H9 (cell line): ENCODE measurements around the gene PLCL1. TPM values are rescaled to one million over a fixed set of nuclear protein-coding genes. Genes with fewer than 3 reads are reported as not detected.

Experiments
- DNase-seq: peaks from one replicate; pipeline ENCODE4 v3.0.0-alpha.2; 2017
- H2AFZ ChIP-seq: one replicate; pipeline ENCODE4 v1.6.1; 2013; ENCODE audit warnings: mild to moderate bottlenecking, low read length, control low read depth, moderate library complexity
- H2AK5ac ChIP-seq: 2 replicates; pipeline ENCODE4 v1.6.1; 2013; ENCODE audit warnings: low read length, control low read depth, mixed read lengths; ENCODE audit not compliant: insufficient read length
- H2BK120ac ChIP-seq: one replicate; pipeline ENCODE4 v1.6.1; 2013; ENCODE audit warnings: low read depth, mild to moderate bottlenecking, low read length, control low read depth, inconsistent platforms; ENCODE audit not compliant: poor library complexity, severe bottlenecking
- H2BK12ac ChIP-seq: 2 replicates; pipeline ENCODE4 v1.6.1; 2013; ENCODE audit warnings: low read length, control low read depth, mixed read lengths, low read depth; ENCODE audit not compliant: insufficient read length
- H2BK15ac ChIP-seq: 2 replicates; pipeline ENCODE4 v1.6.1; 2013; ENCODE audit warnings: low read depth, low read length, control low read depth
- H2BK20ac ChIP-seq: one replicate; pipeline ENCODE4 v1.6.1; 2013; ENCODE audit warnings: low read depth, mild to moderate bottlenecking, low read length, control low read depth, inconsistent platforms; ENCODE audit not compliant: poor library complexity, severe bottlenecking
- H2BK5ac ChIP-seq: 2 replicates; pipeline ENCODE4 v1.6.1; 2013; ENCODE audit warnings: low read length, control low read depth, mixed read lengths; ENCODE audit not compliant: insufficient read length
- H3K14ac ChIP-seq: 2 replicates; pipeline ENCODE4 v1.6.1; 2013; ENCODE audit warnings: low read length, control low read depth; ENCODE audit not compliant: insufficient read depth
- H3K18ac ChIP-seq: 2 replicates; pipeline ENCODE4 v1.6.1; 2013; ENCODE audit warnings: low read depth, mild to moderate bottlenecking, mixed read lengths, low read length, control low read depth; ENCODE audit not compliant: insufficient read length
- H3K23ac ChIP-seq: 2 replicates; pipeline ENCODE4 v1.6.1; 2013; ENCODE audit warnings: low read length, control low read depth, mixed read lengths, low read depth; ENCODE audit not compliant: insufficient read length
- H3K23me2 ChIP-seq: 2 replicates; pipeline ENCODE4 v1.6.1; 2013; ENCODE audit warnings: low read depth, mild to moderate bottlenecking, mixed read lengths, low read length, control low read depth; ENCODE audit not compliant: insufficient read length, poor library complexity, severe bottlenecking
- H3K27ac ChIP-seq: 2 replicates; pipeline ENCODE4 v1.5.1; 2013; ENCODE audit warnings: low read length, control low read depth, mixed read lengths, low read depth; ENCODE audit not compliant: insufficient read length
- H3K27me3 ChIP-seq: 2 replicates; pipeline ENCODE4 v1.6.1; 2013; ENCODE audit warnings: low read length, control low read depth, inconsistent platforms; ENCODE audit not compliant: insufficient read depth
- H3K4ac ChIP-seq: 2 replicates; pipeline ENCODE4 v1.6.1; 2013; ENCODE audit warnings: low read depth, mild to moderate bottlenecking, control low read depth, inconsistent platforms, low read length, moderate library complexity
- H3K4me1 ChIP-seq: 2 replicates; pipeline ENCODE4 v1.6.1; 2013; ENCODE audit warnings: low read length, control low read depth, inconsistent platforms; ENCODE audit not compliant: insufficient read depth
- H3K4me2 ChIP-seq: 2 replicates; pipeline ENCODE4 v1.6.1; 2013; ENCODE audit warnings: low read length, control low read depth, mixed read lengths; ENCODE audit not compliant: insufficient read length, insufficient read depth
- H3K56ac ChIP-seq: 2 replicates; pipeline ENCODE4 v1.6.1; 2013; ENCODE audit warnings: low read depth, mild to moderate bottlenecking, mixed read lengths, low read length, control low read depth; ENCODE audit not compliant: insufficient read length
- H3K79me1 ChIP-seq: 2 replicates; pipeline ENCODE4 v1.6.1; 2013; ENCODE audit warnings: low read depth, mild to moderate bottlenecking, moderate library complexity, low read length, control low read depth, inconsistent platforms; ENCODE audit not compliant: insufficient read depth, poor library complexity, severe bottlenecking
- H3K79me2 ChIP-seq: 2 replicates; pipeline ENCODE4 v1.6.1; 2013; ENCODE audit warnings: low read length, control low read depth, inconsistent platforms; ENCODE audit not compliant: insufficient read depth
- H3K9ac ChIP-seq: 2 replicates; pipeline ENCODE4 v1.6.1; 2013; ENCODE audit warnings: low read length, control low read depth, mixed read lengths; ENCODE audit not compliant: insufficient read length; ENCODE audit errors: extremely low read depth
- H3K9me3 ChIP-seq: one replicate; pipeline ENCODE4 v1.6.1; 2013; ENCODE audit warnings: low read depth, low read length, inconsistent platforms; ENCODE audit not compliant: control insufficient read depth
- H3T11ph ChIP-seq: one replicate; pipeline ENCODE4 v1.6.1; 2013; ENCODE audit warnings: mild to moderate bottlenecking, low read length, control low read depth, inconsistent platforms
- H4K20me1 ChIP-seq: one replicate; pipeline ENCODE4 v1.6.1; 2013; ENCODE audit not compliant: control insufficient read depth, insufficient read length, insufficient read depth
- H4K5ac ChIP-seq: 2 replicates; pipeline ENCODE4 v1.6.1; 2013; ENCODE audit warnings: low read depth, mild to moderate bottlenecking, mixed read lengths, low read length, control low read depth; ENCODE audit not compliant: insufficient read length
- H4K8ac ChIP-seq: replicated peaks from 2 replicates; pipeline ENCODE4 v1.6.1; 2013; ENCODE audit warnings: low read length, control low read depth, mixed read lengths, low read depth; ENCODE audit not compliant: insufficient read length
- H4K91ac ChIP-seq: 2 replicates; pipeline ENCODE4 v1.6.1; 2013; ENCODE audit warnings: low read depth, mild to moderate bottlenecking, moderate library complexity, mixed read lengths, low read length, control low read depth; ENCODE audit not compliant: insufficient read length
- H3K27ac Mint-ChIP-seq, 3 experiments: 2 replicates in 2 of 3; 3 replicates in 1 of 3; pipeline ENCODE4 v1.8.0; 2020 to 2021; ENCODE audit warnings: mixed read lengths in 3 of 3, mild to moderate bottlenecking in 1 of 3, moderate library complexity in 1 of 3
- H3K27me3 Mint-ChIP-seq: 2 replicates; pipeline ENCODE4 v1.8.0; 2021; ENCODE audit warnings: low read depth, mild to moderate bottlenecking, moderate library complexity, mixed read lengths
- H3K36me3 Mint-ChIP-seq, 3 experiments: 2 replicates in 2 of 3; 3 replicates in 1 of 3; pipeline ENCODE4 v1.8.0; 2020 to 2021; ENCODE audit warnings: low read depth in 3 of 3, mixed read lengths in 3 of 3; ENCODE audit not compliant: insufficient read depth in 1 of 3
- H3K4me1 Mint-ChIP-seq, 2 experiments: 2 replicates each; pipeline ENCODE4 v1.8.0; 2020; ENCODE audit warnings: mixed read lengths in 2 of 2
- H3K4me3 Mint-ChIP-seq, 2 experiments: 2 replicates in 1 of 2; 3 replicates in 1 of 2; pipeline ENCODE4 v1.8.0; 2020 to 2021; ENCODE audit warnings: mild to moderate bottlenecking in 2 of 2, mixed read lengths in 2 of 2, moderate library complexity in 1 of 2
- H3K9me3 Mint-ChIP-seq, 2 experiments: 2 replicates in 1 of 2; 3 replicates in 1 of 2; pipeline ENCODE4 v1.8.0; 2020; ENCODE audit warnings: mild to moderate bottlenecking in 2 of 2, mixed read lengths in 2 of 2, moderate library complexity in 1 of 2
- CTCF ChIP-seq: fragments of 200-600 bp; sonication (generic); conservative IDR thresholded peaks from 3 replicates; pipeline ENCODE4 v1.8.0; 2021; ENCODE audit warnings: antibody characterized with exemption, mild to moderate bottlenecking
- total RNA-seq: library from RNA; stranded (reverse); gene quantifications from 2 replicates; pipeline ENCODE4 v1.2.1, GENCODE V29; 2021

The PLCL1 gene
- total RNA-seq, 1 experiment from 2014 or later, result 0.04 TPM

GRCh38 chr2:197866455-197866854 is 62.1 kb downstream of the PLCL1 start:
- Histone ChIP-seq H3T11ph (no peak overlapping the region), H3K4ac (no peak overlapping the region), H3K27ac (no peak overlapping the region), H2BK12ac (no peak overlapping the region), H4K20me1 (no peaks in the 10 kb centered on the region), H3K79me1 (no peaks in the 10 kb centered on the region), H2AK5ac (no peak overlapping the region), H3K27me3 (no peaks in the 10 kb centered on the region), H4K8ac (no peak overlapping the region), H3K56ac (no peak overlapping the region), H4K5ac (no peak overlapping the region), H2BK15ac (no peak overlapping the region), H3K9ac (no peak overlapping the region), H2AFZ (no peak overlapping the region), H3K18ac (no peak overlapping the region), H3K4me2 (no peak overlapping the region), H3K23me2 (no peaks in the 10 kb centered on the region), H3K23ac (no peak overlapping the region), H3K9me3 (no peaks in the 10 kb centered on the region), H2BK120ac (no peak overlapping the region), H4K91ac (no peak overlapping the region), H2BK20ac (no peak overlapping the region), H3K4me1 (no peaks in the 10 kb centered on the region), H3K14ac (no peak overlapping the region), H2BK5ac (no peak overlapping the region), H3K79me2 (no peaks in the 10 kb centered on the region)
- Mint-ChIP-seq H3K4me3 (no peak overlapping the region), H3K36me3 (no peaks in the 10 kb centered on the region), H3K9me3 (no peaks in the 10 kb centered on the region), H3K27me3 (no peaks in the 10 kb centered on the region), H3K27ac (no peak overlapping the region), H3K4me1 (peaks cover 5 to 10% of the 10 kb centered on the region in 2 experiments; a peak in 1 of 4 replicates)
- TF ChIP-seq CTCF, result no peak
- DNase-seq, result no peak
